ENCODE measurements around the gene CATSPERE. TPM values are rescaled to one million over a fixed set of nuclear protein-coding genes. Genes with fewer than 3 reads are reported as not detected.

Gene CATSPERE
- total and polyA plus RNA-seq, 10 of the 15 experiments (the other 5 are each of a cell fraction or from before 2014, with no cell fraction given): 0.04 to 0.24 (median 0.17) TPM; not detected in 3

DNA sequence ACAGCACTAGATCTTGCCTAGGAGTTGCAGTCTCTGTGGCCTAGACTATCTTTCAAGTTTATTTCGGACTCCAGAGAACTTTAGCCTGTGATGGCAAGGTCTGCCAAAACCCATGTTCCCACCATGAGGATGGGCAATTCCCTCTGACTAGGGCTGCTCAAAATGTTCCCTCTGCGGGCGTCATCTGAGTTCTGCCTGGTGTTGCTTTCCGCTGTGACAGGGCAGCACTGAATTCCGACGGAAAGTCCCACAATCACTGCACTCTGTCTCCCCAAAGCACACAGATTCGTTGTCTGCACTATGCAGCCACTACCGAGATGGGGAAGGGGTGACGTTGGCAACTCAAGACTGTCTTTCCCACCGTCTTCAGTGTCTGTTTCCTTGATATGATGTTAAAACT, 75.2 kb downstream of the CATSPERE start (continued):
- TF ChIP-seq, protein P1, sequence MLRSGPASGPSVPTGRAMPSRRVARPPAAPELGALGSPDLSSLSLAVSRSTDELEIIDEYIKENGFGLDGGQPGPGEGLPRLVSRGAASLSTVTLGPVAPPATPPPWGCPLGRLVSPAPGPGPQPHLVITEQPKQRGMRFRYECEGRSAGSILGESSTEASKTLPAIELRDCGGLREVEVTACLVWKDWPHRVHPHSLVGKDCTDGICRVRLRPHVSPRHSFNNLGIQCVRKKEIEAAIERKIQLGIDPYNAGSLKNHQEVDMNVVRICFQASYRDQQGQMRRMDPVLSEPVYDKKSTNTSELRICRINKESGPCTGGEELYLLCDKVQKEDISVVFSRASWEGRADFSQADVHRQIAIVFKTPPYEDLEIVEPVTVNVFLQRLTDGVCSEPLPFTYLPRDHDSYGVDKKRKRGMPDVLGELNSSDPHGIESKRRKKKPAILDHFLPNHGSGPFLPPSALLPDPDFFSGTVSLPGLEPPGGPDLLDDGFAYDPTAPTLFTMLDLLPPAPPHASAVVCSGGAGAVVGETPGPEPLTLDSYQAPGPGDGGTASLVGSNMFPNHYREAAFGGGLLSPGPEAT (IDR thresholded peaks at IDR 0.05; ENCODE audit: low read depth): no peak
- TF ChIP-seq IKZF1 (conservative IDR thresholded peaks at IDR 0.05): no peak
- no peak for TF ChIP-seq ESRRA (IDR thresholded peaks at IDR 0.05; ENCODE audit: low read length)
- TF ChIP-seq, protein P2, sequence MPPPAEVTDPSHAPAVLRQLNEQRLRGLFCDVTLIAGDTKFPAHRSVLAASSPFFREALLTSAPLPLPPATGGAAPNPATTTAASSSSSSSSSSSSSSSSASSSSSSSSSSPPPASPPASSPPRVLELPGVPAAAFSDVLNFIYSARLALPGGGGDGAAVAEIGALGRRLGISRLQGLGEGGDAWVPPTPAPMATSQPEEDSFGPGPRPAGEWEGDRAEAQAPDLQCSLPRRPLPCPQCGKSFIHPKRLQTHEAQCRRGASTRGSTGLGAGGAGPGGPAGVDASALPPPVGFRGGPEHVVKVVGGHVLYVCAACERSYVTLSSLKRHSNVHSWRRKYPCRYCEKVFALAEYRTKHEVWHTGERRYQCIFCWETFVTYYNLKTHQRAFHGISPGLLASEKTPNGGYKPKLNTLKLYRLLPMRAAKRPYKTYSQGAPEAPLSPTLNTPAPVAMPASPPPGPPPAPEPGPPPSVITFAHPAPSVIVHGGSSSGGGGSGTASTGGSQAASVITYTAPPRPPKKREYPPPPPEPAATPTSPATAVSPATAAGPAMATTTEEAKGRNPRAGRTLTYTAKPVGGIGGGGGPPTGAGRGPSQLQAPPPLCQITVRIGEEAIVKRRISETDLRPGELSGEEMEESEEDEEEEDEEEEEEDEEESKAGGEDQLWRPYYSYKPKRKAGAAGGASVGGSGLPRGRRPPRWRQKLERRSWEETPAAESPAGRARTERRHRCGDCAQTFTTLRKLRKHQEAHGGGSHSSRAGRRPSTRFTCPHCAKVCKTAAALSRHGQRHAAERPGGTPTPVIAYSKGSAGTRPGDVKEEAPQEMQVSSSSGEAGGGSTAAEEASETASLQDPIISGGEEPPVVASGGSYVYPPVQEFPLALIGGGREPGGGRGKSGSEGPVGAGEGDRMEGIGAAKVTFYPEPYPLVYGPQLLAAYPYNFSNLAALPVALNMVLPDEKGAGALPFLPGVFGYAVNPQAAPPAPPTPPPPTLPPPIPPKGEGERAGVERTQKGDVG (CRISPR knock-in tag; IDR thresholded peaks at IDR 0.05): no peak
- TF ChIP-seq, protein P3, sequence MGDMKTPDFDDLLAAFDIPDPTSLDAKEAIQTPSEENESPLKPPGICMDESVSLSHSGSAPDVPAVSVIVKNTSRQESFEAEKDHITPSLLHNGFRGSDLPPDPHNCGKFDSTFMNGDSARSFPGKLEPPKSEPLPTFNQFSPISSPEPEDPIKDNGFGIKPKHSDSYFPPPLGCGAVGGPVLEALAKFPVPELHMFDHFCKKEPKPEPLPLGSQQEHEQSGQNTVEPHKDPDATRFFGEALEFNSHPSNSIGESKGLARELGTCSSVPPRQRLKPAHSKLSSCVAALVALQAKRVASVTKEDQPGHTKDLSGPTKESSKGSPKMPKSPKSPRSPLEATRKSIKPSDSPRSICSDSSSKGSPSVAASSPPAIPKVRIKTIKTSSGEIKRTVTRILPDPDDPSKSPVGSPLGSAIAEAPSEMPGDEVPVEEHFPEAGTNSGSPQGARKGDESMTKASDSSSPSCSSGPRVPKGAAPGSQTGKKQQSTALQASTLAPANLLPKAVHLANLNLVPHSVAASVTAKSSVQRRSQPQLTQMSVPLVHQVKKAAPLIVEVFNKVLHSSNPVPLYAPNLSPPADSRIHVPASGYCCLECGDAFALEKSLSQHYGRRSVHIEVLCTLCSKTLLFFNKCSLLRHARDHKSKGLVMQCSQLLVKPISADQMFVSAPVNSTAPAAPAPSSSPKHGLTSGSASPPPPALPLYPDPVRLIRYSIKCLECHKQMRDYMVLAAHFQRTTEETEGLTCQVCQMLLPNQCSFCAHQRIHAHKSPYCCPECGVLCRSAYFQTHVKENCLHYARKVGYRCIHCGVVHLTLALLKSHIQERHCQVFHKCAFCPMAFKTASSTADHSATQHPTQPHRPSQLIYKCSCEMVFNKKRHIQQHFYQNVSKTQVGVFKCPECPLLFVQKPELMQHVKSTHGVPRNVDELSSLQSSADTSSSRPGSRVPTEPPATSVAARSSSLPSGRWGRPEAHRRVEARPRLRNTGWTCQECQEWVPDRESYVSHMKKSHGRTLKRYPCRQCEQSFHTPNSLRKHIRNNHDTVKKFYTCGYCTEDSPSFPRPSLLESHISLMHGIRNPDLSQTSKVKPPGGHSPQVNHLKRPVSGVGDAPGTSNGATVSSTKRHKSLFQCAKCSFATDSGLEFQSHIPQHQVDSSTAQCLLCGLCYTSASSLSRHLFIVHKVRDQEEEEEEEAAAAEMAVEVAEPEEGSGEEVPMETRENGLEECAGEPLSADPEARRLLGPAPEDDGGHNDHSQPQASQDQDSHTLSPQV (IDR thresholded peaks at IDR 0.05): no peak

Data from GM12878 (cell line).